Suppressor macrophage treated with lipopolysaccharide for 4 hours (primary cell): ENCODE data around the gene SPDYE4.

Experiments used
- DNase-seq: peaks from one replicate; pipeline ENCODE4 v3.0.0-alpha.2; 2020

The SPDYE4 gene

DNA sequence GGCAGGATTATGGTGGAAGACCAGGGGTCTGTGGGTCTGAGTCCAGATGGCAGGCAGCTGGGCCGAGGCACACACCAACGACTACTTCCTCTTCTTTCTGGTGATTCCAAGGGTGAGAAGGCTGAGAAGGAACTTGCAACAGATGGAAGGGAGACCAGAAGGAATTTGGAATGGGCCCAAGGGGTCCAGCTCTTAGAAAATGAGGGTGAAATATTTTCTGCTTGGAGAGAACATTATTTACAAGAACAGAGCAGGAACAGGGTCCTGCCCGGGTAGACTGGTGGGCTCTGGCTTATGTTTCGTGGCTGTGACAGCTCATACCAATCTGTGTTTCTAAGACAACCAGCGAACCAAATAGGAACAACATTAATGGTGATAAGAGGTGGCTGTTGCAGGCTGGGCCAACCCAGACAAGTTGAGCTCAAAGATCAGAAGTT lies 50.3 kb downstream of the SPDYE4 start:
- no peak for DNase-seq

DNA sequence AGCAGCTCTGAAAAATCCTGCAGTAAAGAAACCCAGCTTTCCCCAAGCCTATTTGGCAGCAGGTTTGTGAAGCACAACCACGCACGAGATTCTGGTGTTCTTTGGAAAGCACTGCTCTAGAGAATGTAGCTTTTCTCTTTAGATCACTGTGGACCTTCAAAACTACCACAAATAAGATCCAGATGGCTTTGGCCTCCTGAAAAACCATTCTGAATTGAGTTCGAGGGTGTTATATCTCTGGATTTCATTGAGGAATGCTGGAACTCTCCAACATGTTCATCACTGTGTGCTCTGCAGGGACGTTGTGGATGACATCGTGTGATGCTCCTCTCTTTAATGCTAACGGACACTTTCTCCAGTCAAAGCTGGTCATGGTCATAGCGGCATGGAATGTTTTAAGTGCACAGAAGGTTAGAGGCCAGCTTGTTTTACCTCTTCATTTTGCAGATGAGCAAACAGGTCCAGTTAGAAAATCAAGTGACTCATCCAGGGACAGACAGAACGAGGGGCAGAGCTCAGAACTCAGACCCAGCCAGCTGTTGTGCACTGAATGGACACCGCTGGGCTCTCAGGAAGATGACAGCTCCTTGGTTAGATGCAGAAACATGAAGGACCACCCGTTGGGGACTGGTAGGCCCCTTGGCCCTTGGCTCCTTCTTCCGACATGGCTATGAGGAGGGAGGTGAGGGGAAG lies 50.9 kb downstream of the SPDYE4 start:
- no peak for DNase-seq

DNA sequence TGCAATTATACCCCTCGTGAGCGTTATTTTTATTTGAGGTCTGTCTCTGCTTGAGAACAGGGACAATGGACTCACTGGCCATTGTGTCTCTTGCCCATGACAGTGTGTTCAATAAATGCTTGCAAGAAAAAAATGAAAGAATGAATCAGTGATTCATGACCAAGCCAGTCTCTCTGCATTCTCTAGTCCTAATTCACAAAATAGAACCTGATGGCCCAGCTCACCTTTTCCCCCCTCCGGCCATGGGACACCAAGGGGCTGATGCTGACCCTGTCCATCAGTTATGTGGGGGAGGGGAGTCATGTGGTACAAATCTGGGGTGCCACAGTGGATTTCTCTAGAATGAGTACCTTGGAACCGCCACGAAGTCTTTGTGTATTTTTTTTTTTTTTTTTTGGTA lies 51.9 kb downstream of the SPDYE4 start:
- DNase-seq, result no peak

DNA sequence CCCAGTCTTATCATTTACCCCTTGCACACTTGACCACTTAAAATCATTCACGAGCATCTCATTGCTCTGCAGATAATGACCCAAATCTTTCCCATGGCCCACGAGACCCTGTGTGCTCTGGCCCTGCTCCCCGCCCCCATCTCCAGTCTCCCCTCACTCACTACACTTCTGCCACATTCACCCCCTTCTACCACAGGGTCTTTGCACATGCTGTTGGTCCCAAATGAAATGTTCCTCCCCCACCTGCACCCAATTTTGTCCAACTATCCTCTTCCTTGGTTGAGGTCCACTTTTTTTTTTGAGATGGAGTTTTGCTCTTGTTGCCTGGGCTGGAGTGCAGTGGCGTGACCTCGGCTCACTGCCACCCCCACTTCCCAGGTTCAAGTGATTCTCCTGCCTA lies 52.9 kb downstream of the SPDYE4 start:
- DNase-seq, result no peak

DNA sequence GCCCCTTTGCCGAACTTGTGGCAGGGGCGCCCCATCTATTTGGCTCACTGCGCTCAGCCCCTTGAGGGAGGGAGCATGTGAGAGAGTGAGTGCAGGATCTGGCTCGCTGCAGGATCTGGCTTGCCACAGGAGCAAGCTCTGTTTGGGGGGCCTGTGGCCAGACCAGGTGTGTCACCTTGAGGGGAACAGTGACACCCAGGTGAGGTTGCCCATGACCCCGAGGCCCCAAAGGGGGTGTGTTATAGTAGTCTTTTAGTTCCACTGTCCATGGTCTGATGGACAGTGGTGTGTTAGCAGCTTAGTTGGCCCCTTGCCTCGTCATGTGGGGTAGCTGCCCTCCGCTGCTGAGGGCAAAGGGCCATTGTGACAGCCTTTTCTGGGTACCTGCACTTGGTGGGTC lies 55.3 kb downstream of the SPDYE4 start:
- no peak for DNase-seq

DNA sequence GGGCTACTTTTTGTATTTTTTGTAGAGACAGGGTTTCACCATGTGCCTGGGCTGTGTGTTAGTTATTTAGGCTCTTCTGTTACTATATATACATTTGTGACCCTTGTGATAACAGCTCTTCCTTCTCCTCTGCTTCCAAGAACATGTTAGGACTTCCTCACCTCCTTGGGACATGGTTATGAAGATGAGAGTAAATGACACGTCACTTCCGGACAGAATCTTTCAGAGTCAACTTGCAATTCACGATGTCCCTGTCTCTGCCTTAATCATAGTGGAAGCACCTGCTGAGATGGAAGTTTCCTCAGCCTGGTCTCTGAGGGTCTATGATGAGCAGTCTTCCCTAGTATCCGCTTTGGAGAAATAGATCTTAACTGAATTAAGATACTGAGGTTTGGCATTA lies 56.6 kb downstream of the SPDYE4 start:
- DNase-seq, result no peak

DNA sequence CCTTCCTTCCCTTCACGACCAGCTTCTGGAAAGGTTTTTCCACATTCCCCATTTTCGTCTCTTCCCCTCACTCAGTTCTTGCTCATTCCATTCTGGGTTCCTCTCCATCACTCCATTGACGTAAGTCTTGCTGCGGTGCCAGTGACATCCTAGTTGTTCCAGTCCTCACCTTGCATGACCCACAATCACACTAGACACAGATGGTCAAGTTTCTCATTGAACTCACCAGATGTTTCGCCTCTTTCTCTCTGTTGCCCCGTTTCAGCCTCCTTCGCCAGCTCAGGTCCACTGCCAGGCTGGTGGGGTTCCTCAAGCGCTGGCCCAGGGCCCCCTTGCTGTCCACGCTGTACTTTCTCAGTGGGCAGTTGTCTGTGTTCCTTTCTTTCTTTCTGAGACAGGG lies 57.1 kb downstream of the SPDYE4 start:
- no peak for DNase-seq
